ENCODE results near the gene TMEM39B. TPM values are rescaled to one million over a fixed set of nuclear protein-coding genes. Genes with fewer than 3 reads are reported as not detected.
"Not testable (repeated sequence)": the region's sequence is repeated elsewhere in the genome, so short reads cannot be mapped to it uniquely, and the experiment has no call there.

TMEM39B gene
- total RNA-seq, 2 experiments from 2014 or later: 24.5 to 28.0 TPM

- no peak for DNase-seq
- H3K9me3 Mint-ChIP-seq: no peaks in the 10 kb centered on the region
- peaks cover 21% of the 10 kb centered on the region for H3K36me3 Mint-ChIP-seq (ENCODE audit: low read depth)
- H3K27ac Mint-ChIP-seq: no peak overlapping the region
- POLR2A ChIA-PET: interaction anchor here (0.7 to 1.3 kb wide), 2 partner anchors 13 to 457 kb away, joined by 3 to 4 read pairs; no protein-coding TSS in a partner anchor
- H3K4me1 Mint-ChIP-seq: no peaks in the 10 kb centered on the region
- no peaks in the 10 kb centered on the region for H3K27me3 Mint-ChIP-seq
- H3K4me3 Mint-ChIP-seq: no peak overlapping the region
- CTCF ChIA-PET: interaction anchor here (0.9 to 1.6 kb wide), 2 partner anchors 13 to 28 kb away, joined by 3 to 4 read pairs; partner anchors contain the start of gene TMEM39B
Measured at GRCh38 chr1:32100807-32101708, 28.3 kb downstream of the TMEM39B start.

DNA sequence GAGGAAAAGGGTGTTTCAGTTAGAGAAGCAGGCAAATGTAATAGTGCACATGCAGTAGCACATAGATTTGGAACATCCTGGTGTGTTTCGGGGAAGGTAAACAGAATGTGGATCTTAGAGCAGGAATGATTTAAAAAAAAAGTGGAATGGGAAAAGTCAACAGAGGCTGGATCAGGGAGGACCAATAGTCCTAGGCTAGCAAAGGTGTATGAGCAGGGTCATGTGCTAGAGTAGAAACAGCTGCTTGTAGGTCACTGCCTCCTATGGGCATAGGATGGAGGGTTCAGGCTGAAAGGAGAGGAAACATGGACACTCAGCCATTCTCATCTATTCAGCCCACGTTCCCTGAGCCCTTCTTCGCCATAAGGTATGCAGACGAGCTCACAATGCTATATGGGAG, 31.4 kb downstream of the TMEM39B start:
- no peak overlapping the region for H3K27ac Mint-ChIP-seq
- H3K9me3 Mint-ChIP-seq: no peaks in the 10 kb centered on the region
- ChIA-PET POLR2A (no interaction called here), CTCF (no interaction called here)
- no peak overlapping the region for H3K4me3 Mint-ChIP-seq
- no peak for DNase-seq
- peaks cover 10% of the 10 kb centered on the region for H3K4me1 Mint-ChIP-seq
- H3K36me3 Mint-ChIP-seq (ENCODE audit: low read depth): peaks cover 10% of the 10 kb centered on the region
- H3K27me3 Mint-ChIP-seq: no peaks in the 10 kb centered on the region

GRCh38 chr1:32105338-32105737, 32.6 kb downstream of the TMEM39B start:
- CTCF ChIA-PET: interaction anchor here (0.6 to 0.7 kb wide), 2 partner anchors 69 to 305 kb away, joined by 3 read pairs; no protein-coding TSS in a partner anchor
- POLR2A ChIA-PET: no interaction called here
- no peaks in the 10 kb centered on the region for H3K9me3 Mint-ChIP-seq
- no peak overlapping the region for H3K27ac Mint-ChIP-seq
- no peak overlapping the region for H3K4me3 Mint-ChIP-seq
- no peak for DNase-seq
- H3K36me3 Mint-ChIP-seq (ENCODE audit: low read depth): peaks cover 14% of the 10 kb centered on the region
- H3K27me3 Mint-ChIP-seq: no peaks in the 10 kb centered on the region
- H3K4me1 Mint-ChIP-seq: peaks cover 18% of the 10 kb centered on the region

- H3K27ac Mint-ChIP-seq: peak overlapping the region; percentile 31
- peaks cover 4% of the 10 kb centered on the region for H3K36me3 Mint-ChIP-seq (ENCODE audit: low read depth)
- H3K27me3 Mint-ChIP-seq: no peaks in the 10 kb centered on the region
- DNase-seq: no peak
- H3K4me1 Mint-ChIP-seq: peaks cover 32% of the 10 kb centered on the region
- peak overlapping the region; percentile 100 for H3K4me3 Mint-ChIP-seq
- POLR2A ChIA-PET: interaction anchor here (0.8 to 3.3 kb wide), 5 partner anchors 20 to 99 kb away, joined by 3 to 33 read pairs (median 14); partner anchors contain the start of genes IQCC, KHDRBS1 and TMEM39B
- CTCF ChIA-PET: interaction anchor here (0.6 to 2.8 kb wide), 2 partner anchors 34 to 227 kb away, joined by 3 to 28 read pairs; partner anchors contain the start of gene TMEM39B
- no peaks in the 10 kb centered on the region for H3K9me3 Mint-ChIP-seq
Measured at GRCh38 chr1:32106663-32107275, 34.0 kb downstream of the TMEM39B start.

- H3K36me3 Mint-ChIP-seq (ENCODE audit: low read depth): peaks cover 6% of the 10 kb centered on the region
- H3K9me3 Mint-ChIP-seq: no peaks in the 10 kb centered on the region
- H3K27ac Mint-ChIP-seq: peak within 1 kb of the TSS; percentile 96
- ChIA-PET CTCF (interaction anchor here (0.6 to 3.0 kb wide), 30 partner anchors 10 to 1022 kb away, joined by 3 to 28 read pairs (median 4); partner anchors contain the start of genes BSDC1, HDAC1, MARCKSL1 and SPOCD1), POLR2A (interaction anchor here (0.7 to 3.3 kb wide), 30 partner anchors 11 to 543 kb away, joined by 3 to 33 read pairs (median 4); partner anchors contain the start of genes IQCC, KHDRBS1, LCK and RBBP4)
- DNase-seq: peak; percentile 94
- H3K4me3 Mint-ChIP-seq: peak within 1 kb of the TSS; percentile 100
- H3K4me1 Mint-ChIP-seq: peaks cover 40% of the 10 kb centered on the region
- no peaks in the 10 kb centered on the region for H3K27me3 Mint-ChIP-seq
Measured at GRCh38 chr1:32107742-32108661, 35.3 kb downstream of the TMEM39B start, which contains the start of gene KPNA6. KPNA6 (plus strand) TSS chr1:32108056; CDS start chr1:32108131, 75 bp downstream.

DNA sequence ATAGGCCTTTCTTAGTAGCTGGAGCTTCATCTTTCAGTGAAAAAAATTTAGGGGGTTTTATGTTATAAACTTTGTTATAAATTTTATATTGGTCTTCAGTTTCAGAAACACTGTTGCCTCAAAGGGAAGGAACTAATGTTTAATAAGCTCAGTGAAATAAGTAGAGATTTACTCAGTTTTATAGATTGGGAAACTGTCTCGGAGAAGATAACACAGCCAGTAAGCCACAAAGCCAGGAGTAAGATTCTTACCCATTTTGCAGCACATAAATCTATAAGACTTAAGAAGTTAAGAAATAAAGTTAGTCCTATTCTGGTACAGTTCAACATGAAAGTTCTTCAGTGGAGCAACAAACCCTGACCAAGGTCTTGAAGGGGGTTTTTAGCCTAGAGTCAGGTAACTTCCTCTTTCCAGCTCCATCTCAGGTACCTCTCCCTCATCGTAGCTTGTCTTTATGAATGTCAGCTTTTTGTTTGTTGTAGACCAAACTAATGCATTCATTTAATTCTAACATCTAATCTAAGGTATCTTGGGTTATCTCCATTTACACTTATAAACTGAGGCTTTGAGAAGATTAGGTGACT, 38.4 kb downstream of the TMEM39B start:
- H3K9me3 Mint-ChIP-seq: no peaks in the 10 kb centered on the region
- no peak overlapping the region for H3K27ac Mint-ChIP-seq
- peaks cover 12% of the 10 kb centered on the region for H3K36me3 Mint-ChIP-seq (ENCODE audit: low read depth)
- DNase-seq: no peak
- H3K4me3 Mint-ChIP-seq: no peak overlapping the region
- peaks cover 50% of the 10 kb centered on the region for H3K4me1 Mint-ChIP-seq
- no peaks in the 10 kb centered on the region for H3K27me3 Mint-ChIP-seq
- ChIA-PET CTCF (interaction anchor here (0.7 to 1.9 kb wide), 5 partner anchors 38 to 211 kb away, joined by 3 to 4 read pairs (median 3); partner anchors contain the start of genes TMEM39B and TXLNA), POLR2A (interaction anchor here (0.9 to 1.5 kb wide), 3 partner anchors 12 to 145 kb away, joined by 3 read pairs; partner anchors contain the start of gene TMEM39B)

- peaks cover 51% of the 10 kb centered on the region for H3K4me1 Mint-ChIP-seq
- H3K27ac Mint-ChIP-seq: no peak overlapping the region
- POLR2A ChIA-PET: interaction anchor here (0.9 to 1.5 kb wide), 3 partner anchors 11 to 39 kb away, joined by 3 to 6 read pairs (median 5); partner anchors contain the start of gene TMEM39B
- H3K36me3 Mint-ChIP-seq (ENCODE audit: low read depth): peaks cover 12% of the 10 kb centered on the region
- no peaks in the 10 kb centered on the region for H3K27me3 Mint-ChIP-seq
- CTCF ChIA-PET: interaction anchor here (1.0 to 1.9 kb wide), 2 partner anchors 104 to 210 kb away, joined by 3 to 4 read pairs; no protein-coding TSS in a partner anchor
- H3K9me3 Mint-ChIP-seq: no peaks in the 10 kb centered on the region
- no peak for DNase-seq
- H3K4me3 Mint-ChIP-seq: no peak overlapping the region
Measured at GRCh38 chr1:32111789-32112188, 39.0 kb downstream of the TMEM39B start.

DNA sequence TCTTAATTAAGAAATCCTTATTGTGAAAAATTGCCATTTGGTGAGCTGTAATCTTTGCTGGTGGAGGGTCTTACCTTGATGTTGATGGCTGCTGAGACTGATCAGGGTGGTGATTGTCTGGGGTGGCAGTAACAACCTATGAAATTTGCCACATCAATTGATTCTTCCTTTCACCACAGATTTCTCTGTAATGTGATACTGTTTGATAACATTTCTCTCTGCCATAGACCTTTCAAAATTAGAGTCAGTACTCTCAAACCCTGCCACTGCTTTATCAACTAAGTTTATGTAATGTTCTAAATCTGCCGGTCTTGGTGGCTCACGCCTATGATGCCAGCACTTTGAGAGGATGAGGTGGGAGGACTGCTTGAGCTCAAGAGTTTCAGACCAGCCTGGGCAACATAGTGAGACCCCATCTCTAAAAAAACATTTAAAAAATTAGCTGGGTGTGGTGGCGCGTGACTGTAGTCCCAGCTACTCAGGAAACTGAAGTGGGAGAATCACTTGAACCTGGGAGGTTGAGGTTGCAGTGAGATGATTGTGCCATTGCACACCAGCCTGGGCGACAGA, 40.2 kb downstream of the TMEM39B start:
- H3K9me3 Mint-ChIP-seq: no peaks in the 10 kb centered on the region
- DNase-seq: no peak
- H3K4me1 Mint-ChIP-seq: peaks cover 45% of the 10 kb centered on the region
- peak overlapping the region; percentile 67 for H3K27ac Mint-ChIP-seq
- ChIA-PET CTCF (interaction anchor here (1.3 to 3.0 kb wide), 4 partner anchors 15 to 288 kb away, joined by 4 to 10 read pairs (median 5); no protein-coding TSS in a partner anchor), POLR2A (interaction anchor here (0.6 to 1.5 kb wide), 4 partner anchors 16 to 282 kb away, joined by 3 to 6 read pairs (median 3); partner anchors contain the start of genes BSDC1, IQCC and TMEM39B)
- no peaks in the 10 kb centered on the region for H3K27me3 Mint-ChIP-seq
- H3K36me3 Mint-ChIP-seq (ENCODE audit: low read depth): peaks cover 12% of the 10 kb centered on the region
- no peak overlapping the region for H3K4me3 Mint-ChIP-seq

- not testable (repeated sequence) for H3K9me3 Mint-ChIP-seq, DNase-seq, H3K27me3 Mint-ChIP-seq, H3K4me3 Mint-ChIP-seq
- Mint-ChIP-seq H3K36me3 (ENCODE audit: low read depth) (peaks cover 14% of the 10 kb centered on the region), H3K4me1 (peaks cover 45% of the 10 kb centered on the region), H3K27ac (peak overlapping the region; percentile 50)
- ChIA-PET CTCF (interaction anchor here (1.3 to 3.0 kb wide), 4 partner anchors 15 to 300 kb away, joined by 3 to 10 read pairs (median 5); no protein-coding TSS in a partner anchor), POLR2A (interaction anchor here (0.7 to 1.2 kb wide), 3 partner anchors 41 to 92 kb away, joined by 3 read pairs; partner anchors contain the start of genes IQCC, TMEM39B and TXLNA)
Measured at GRCh38 chr1:32113436-32113835, 40.7 kb downstream of the TMEM39B start.

DNA sequence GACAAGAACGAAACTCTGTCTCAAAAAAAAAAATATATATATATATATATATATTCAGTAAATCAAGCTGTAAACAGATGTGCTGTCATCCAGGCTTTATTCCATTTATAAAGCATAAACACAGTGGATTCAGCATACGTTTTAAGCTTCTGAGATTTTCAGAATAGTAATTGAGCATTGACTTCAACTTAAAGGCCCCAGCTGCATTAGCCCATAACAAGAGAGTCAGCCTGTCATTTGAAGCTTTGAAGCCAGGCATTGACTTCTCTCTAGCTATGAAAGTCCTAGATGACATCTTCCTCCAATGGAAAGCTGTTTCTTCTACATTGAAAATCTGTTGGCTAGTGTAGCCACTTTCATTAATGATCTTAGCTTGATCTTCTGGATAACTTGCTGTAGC, 41.7 kb downstream of the TMEM39B start:
- Mint-ChIP-seq H3K4me1 (peaks cover 40% of the 10 kb centered on the region), H3K9me3 (no peaks in the 10 kb centered on the region), H3K27ac (no peak overlapping the region), H3K4me3 (no peak overlapping the region), H3K36me3 (ENCODE audit: low read depth) (peaks cover 11% of the 10 kb centered on the region), H3K27me3 (no peaks in the 10 kb centered on the region)
- ChIA-PET CTCF (interaction anchor here (1.8 to 3.0 kb wide), 3 partner anchors 14 to 299 kb away, joined by 3 to 10 read pairs (median 6); no protein-coding TSS in a partner anchor), POLR2A (interaction anchor here (0.7 to 1.2 kb wide), 3 partner anchors 13 to 65 kb away, joined by 3 to 4 read pairs (median 4); partner anchors contain the start of gene TXLNA)
- DNase-seq: no peak

DNA sequence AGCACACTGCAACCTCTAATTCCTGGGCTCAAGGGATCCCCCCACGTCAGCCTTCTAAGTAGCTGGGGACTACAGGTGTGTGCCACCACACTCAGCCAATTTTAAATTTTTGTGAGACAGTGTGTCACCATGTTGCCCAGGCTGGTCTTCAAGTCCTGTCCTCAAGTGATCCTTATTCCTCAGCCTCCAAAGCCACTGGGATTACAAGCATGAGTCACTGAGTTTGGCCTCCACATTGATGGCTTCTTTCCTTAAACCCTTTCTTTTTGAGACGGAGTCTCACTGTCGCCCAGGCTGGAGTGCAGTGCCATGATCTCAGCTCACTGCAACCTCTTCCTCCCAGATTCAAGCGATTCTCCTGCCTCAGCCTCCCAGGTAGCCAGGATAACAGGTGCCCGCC, 42.8 kb downstream of the TMEM39B start:
- Mint-ChIP-seq H3K27me3 (no peaks in the 10 kb centered on the region), H3K27ac (no peak overlapping the region), H3K4me3 (no peak overlapping the region), H3K9me3 (no peaks in the 10 kb centered on the region), H3K4me1 (peaks cover 33% of the 10 kb centered on the region), H3K36me3 (ENCODE audit: low read depth) (peaks cover 10% of the 10 kb centered on the region)
- DNase-seq: no peak
- ChIA-PET POLR2A (no interaction called here), CTCF (interaction anchor here (3.0 kb wide), 1 partner anchor 12 kb away, joined by 10 read pairs; no protein-coding TSS in a partner anchor)
